HepG2 (cell line): ENCODE measurements around the gene ORM1.

Experiments
- ATF3 ChIP-seq: sonication (generic); formaldehyde crosslinking; IDR thresholded peaks from 2 replicates; pipeline ENCODE4 v1.4.0; 2020; ENCODE audit warnings: missing genetic modification reagents
- CSRNP1 ChIP-seq: sonication (generic); formaldehyde crosslinking; IDR thresholded peaks from 2 replicates; pipeline ENCODE4 v1.8.1; 2023; ENCODE audit warnings: mild to moderate bottlenecking, missing genetic modification reagents
- EZH2 ChIP-seq: conservative IDR thresholded peaks from 2 replicates; pipeline ENCODE4 v1.6.1; 2012; ENCODE audit warnings: mild to moderate bottlenecking, low read depth, low read length, moderate library complexity
- JARID2 ChIP-seq: sonication (generic); formaldehyde crosslinking; IDR thresholded peaks from 2 replicates; pipeline ENCODE4 v1.8.1; 2023; ENCODE audit warnings: missing genetic modification reagents, inconsistent platforms; ENCODE audit not compliant: insufficient replicate concordance
- MAX ChIP-seq: IDR thresholded peaks from 2 replicates; pipeline ENCODE4 v1.6.1; 2012; ENCODE audit warnings: inconsistent platforms
- NFATC3 ChIP-seq: sonication (generic); formaldehyde crosslinking; IDR thresholded peaks from 2 replicates; pipeline ENCODE4 v1.5.1; 2020; ENCODE audit warnings: mild to moderate bottlenecking, missing genetic modification reagents
- PHB2 ChIP-seq: fragments of 450-650 bp; IDR thresholded peaks from 2 replicates; pipeline ENCODE4 v1.6.1; 2018; ENCODE audit not compliant: partially characterized antibody
- RAD21 ChIP-seq: fragments of 450-650 bp; formaldehyde crosslinking; IDR thresholded peaks from 2 replicates; pipeline ENCODE4 v1.5.0; 2020; ENCODE audit warnings: mild to moderate bottlenecking
- SMAD3 ChIP-seq: sonication (generic); formaldehyde crosslinking; IDR thresholded peaks from 2 replicates; pipeline ENCODE4 v1.4.0; 2020; ENCODE audit warnings: missing genetic modification reagents
- U2AF2 ChIP-seq: fragments of 200-400 bp; formaldehyde crosslinking; IDR thresholded peaks from 2 replicates; pipeline ENCODE4 v1.6.1; 2017; ENCODE audit warnings: low read depth, mild to moderate bottlenecking, low read length
- ZBTB49 ChIP-seq: sonication (generic); formaldehyde crosslinking; IDR thresholded peaks from 2 replicates; pipeline ENCODE4 v1.4.0; 2020; ENCODE audit warnings: missing genetic modification reagents, borderline replicate concordance
- ZNF331 ChIP-seq: sonication (generic); formaldehyde crosslinking; IDR thresholded peaks from 2 replicates; pipeline ENCODE4 v1.4.0; 2020; ENCODE audit warnings: missing genetic modification reagents
- ZNF670 ChIP-seq: sonication (generic); formaldehyde crosslinking; IDR thresholded peaks from 2 replicates; pipeline ENCODE4 v1.8.0; 2022; ENCODE audit warnings: mild to moderate bottlenecking, missing genetic modification reagents, borderline replicate concordance

- TF ChIP-seq U2AF2 (no peak), CSRNP1 (CRISPR knock-in tag) (no peak), EZH2 (no peak), RAD21 (CRISPR knock-in tag) (no peak), MAX (no peak), PHB2 (no peak), JARID2 (CRISPR knock-in tag) (no peak), ZNF331 (CRISPR knock-in tag) (no peak), SMAD3 (CRISPR knock-in tag) (no peak), ATF3 (CRISPR knock-in tag) (no peak), ZNF670 (CRISPR knock-in tag) (no peak), NFATC3 (CRISPR knock-in tag) (no peak), ZBTB49 (CRISPR knock-in tag) (no peak)
These were observed 52.7 kb downstream of the ORM1 start for GRCh38 chr9:114375386-114376175.
